ENCODE results near the gene MORF4L1.
"Not testable (repeated sequence)": the region's sequence is repeated elsewhere in the genome, so short reads cannot be mapped to it uniquely, and the experiment has no call there.

Gene MORF4L1, protein sequence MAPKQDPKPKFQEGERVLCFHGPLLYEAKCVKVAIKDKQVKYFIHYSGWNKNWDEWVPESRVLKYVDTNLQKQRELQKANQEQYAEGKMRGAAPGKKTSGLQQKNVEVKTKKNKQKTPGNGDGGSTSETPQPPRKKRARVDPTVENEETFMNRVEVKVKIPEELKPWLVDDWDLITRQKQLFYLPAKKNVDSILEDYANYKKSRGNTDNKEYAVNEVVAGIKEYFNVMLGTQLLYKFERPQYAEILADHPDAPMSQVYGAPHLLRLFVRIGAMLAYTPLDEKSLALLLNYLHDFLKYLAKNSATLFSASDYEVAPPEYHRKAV

DNA sequence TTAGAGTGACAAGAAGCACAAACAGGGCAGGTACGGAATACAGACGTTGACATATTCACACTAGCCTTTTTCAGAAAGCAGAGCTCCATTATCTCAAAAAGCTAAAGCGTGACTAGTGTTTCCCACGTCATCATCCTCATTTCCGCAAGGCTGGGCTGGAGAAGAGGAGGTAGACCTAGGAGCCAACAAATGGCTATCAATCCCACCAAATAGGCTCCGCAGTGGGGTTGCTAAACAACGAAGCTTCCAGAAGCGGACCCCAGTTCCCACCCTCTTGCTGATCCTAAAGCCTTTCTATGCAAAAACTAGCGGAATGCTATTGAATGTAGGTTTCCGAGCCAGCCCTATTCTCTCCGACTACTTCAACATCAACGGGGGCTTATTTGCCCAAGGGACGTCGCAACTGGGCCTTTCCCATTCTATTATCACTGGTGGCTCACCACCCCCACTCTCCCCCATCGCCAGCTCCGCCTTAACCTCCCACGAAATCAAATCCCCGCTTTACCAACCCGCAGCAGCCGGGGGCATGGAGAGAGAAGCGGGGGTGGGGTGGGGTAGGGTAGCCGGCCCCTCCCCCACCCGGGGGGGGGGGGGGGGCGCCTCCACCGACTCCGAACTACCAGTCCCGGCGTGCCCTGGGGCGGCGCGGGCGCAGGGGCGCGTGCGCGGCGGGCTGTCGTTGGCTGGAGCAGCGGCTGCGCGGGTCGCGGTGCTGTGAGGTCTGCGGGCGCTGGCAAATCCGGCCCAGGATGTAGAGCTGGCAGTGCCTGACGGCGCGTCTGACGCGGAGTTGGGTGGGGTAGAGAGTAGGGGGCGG, at the start of gene MORF4L1:
Gene MORF4L1, plus strand, starts transcription at position 736 of the 817 bp plus-strand sequence. CDS start 128 bp downstream, outside the sequence.
- peak; percentile 93 to 96 for DNase-seq (ENCODE audit: extremely low read depth in 1 of 2, low read depth in 1 of 2)

DNA sequence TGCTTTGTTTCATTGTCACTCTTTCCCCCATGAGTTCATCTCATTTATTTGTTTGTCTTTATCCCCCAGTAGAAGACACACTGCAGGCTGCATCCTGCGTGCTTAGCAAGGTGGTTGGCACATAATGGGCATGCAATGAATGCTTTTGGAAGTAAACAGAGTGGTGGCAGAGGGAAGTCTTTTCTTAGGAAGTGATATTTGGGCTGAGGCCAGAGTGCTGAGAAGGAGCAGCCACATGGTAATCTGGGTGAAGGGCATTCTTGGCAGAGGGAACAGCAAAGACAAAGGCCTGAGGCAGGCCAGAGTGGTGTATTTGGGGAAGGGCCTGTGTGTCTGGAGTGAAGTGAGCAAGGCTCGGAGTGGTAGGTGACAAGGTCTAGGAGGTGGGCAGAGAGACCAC, 43.8 kb upstream of the MORF4L1 start:
- DNase-seq (ENCODE audit: extremely low read depth in 1 of 2, low read depth in 1 of 2): no peak

DNA sequence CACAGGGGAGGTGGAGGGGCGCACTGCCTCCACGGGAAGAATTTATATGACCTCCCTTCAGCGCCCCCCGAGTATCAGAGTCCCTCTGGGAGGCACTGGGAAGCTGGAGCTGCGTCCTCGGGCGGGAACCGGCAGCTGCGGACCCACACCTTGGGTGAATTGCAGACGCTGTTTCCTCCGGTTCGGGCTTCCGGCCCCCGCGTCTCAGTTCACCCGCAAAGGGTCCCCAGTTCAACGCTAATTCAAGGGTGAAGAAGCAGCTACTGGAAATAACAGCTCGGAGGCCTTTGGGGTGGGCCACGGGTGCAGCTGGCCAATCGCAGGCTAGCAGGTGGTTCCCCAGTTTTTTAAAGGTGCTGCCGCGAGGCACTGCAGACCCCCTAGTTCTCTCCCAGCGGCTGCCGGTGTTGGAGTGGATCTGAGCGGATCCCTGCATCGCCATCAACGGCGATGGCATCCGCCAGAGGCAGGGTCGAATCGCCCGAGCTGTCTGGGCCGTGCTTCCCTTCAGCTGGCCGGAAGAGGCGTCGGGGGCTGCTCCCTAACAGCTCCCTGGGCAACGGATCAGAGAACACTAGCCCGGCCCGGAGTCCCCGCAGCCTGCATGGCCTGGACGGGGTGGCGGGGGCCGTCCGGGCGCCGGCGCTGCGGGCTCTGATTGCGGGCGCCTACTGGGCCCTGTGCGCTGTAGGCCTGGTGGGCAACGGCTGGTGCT, 42.0 kb upstream of the MORF4L1 start:
- DNase-seq (ENCODE audit: extremely low read depth in 1 of 2, low read depth in 1 of 2): no peak

DNA sequence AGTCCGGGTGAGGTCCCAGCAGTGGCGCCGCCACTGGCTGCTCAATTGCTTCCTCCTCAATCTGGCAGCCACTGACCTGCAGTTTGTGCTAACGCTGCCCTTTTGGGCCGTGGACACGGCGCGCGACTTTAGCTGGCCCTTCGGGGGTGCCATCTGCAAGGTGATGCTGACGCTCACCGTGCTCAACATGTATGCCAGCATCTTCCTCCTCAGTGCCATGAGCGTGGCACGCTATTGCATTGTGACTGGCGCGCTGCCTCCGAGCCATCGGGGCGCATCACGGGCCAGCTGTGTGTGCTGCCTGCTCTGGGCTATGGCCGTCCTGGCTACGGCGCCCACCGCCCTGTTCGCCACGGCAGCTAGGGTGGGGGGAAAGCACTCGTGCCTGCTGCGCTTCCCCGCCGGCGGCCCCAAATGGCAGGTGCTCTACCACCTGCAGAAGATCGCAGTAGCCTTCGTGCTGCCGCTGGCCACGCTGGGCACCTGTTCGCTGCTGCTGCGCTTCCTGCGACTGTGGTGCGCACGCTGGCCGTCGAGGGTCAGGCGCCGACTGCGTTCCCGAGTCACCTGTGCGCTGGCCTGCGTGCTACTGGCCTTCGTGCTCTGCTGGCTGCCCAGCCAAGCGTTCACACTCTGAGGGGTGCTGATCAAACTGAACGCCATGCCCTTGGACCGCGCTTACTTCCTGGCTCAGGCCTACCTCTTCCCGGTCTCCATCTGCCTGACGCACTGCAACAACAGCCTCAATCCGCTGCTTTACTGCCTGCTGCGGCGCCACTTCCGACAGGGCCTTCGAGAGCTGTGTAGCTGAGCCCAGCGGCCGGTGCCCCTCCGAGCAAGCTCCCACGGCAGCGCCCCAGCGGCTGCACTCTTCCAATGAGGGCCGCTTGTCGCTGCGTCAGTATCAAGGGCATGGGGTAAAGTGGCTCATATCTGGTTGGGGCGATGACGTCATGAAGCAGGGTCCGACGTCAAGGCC, 41.2 kb upstream of the MORF4L1 start:
- no peak for DNase-seq (ENCODE audit: extremely low read depth in 1 of 2, low read depth in 1 of 2)

DNA sequence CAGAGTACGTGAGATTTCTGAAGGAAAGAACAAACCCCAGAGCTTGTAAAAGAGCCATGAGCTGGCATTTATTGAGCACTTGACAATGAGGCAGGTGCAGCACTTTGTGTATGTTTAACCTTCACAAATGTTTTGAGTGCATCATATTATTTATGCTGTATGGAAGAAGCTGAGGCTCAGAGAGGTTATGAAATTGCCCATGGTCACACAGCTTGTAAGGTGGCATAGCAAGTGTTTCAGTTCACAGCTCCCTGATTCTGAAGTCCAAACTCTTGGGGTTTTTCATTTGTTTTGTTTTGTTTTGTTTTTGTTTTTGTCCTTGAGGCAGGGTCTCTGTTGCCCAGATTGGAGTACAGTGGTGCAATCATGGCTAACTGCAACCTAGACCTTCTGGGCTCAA, 36.4 kb upstream of the MORF4L1 start:
- DNase-seq (ENCODE audit: extremely low read depth in 1 of 2, low read depth in 1 of 2): no peak

DNA sequence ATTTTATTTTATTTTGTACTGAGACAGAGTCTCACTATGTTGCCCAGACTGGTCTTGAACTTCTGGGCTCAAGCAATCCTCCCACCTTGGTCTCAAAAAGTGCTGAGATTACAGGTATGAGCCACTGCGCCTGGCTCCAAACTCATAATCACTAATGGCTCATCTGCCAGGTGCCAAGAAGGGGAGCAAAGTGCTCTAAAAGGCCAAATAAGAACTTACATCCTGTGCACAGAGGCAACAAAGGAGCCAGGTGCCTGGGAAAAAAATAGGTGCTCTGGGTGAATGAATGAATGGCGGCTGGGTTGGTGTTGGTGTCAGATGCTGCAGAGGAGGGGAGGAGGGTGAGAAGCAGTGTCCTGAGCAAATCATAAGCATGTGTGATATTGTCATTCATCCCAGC, 35.6 kb upstream of the MORF4L1 start:
- no peak for DNase-seq (ENCODE audit: extremely low read depth in 1 of 2, low read depth in 1 of 2)

DNA sequence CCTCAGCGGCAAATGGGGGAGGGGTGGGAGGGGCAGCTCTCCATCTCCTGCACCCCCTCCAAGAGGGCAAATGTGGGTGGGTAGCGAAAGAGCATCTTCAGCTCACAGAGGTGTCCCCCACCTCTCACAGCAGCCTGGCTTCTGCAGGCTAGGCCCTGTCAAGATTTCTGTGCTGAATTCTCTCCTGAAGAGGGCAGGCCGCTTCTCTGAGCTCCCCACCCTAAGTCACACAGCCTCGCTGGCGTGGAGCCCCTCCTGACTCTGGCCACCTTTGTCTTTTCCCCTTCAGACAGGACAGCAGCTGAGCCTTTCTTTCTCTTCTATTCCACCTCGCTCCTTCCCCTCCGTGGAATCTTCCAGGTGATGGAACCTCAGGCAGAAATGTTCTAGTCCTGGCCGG, 35.1 kb upstream of the MORF4L1 start:
- DNase-seq (ENCODE audit: extremely low read depth in 1 of 2, low read depth in 1 of 2): no peak

DNA sequence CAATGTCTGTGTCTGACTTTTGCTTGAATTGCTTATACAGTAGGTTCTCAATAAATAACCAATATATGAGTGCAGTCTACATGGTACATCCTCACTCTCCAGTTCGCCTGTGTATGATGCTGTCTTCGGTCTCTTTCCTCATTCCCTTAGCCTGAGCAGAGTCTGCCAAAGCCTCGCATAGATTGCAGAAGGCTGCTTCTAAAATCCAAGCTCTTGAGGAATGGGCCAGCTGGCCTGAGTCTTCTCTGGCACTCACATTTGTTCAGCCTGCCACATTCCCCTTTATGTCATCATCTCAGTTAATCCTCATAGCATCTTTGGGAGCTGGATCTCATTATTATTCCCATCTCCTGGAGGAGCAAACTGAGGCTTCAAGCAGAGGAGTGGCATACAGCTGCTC, 34.2 kb upstream of the MORF4L1 start:
- no peak for DNase-seq (ENCODE audit: extremely low read depth in 1 of 2, low read depth in 1 of 2)

DNA sequence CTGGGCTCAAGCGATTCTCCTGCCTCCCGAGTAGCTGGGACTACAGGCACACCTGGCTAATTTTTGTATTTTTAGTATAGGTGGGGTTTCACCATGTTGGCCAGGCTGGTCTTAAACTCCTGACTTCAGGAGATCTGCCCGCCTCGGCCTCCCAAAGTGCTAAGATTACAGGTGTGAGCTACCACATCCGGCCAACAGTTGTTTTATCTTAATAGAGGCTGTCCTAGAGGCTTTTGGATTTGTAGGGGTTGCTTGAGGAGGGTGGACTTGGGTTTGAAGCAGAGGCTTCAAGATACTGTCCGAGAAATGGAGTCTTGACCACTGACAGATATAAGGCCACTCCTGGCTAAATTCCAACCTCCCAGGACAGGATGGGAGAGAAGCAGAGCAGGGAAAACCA, 33.5 kb upstream of the MORF4L1 start:
- DNase-seq (ENCODE audit: extremely low read depth in 1 of 2, low read depth in 1 of 2): not testable (repeated sequence)

DNA sequence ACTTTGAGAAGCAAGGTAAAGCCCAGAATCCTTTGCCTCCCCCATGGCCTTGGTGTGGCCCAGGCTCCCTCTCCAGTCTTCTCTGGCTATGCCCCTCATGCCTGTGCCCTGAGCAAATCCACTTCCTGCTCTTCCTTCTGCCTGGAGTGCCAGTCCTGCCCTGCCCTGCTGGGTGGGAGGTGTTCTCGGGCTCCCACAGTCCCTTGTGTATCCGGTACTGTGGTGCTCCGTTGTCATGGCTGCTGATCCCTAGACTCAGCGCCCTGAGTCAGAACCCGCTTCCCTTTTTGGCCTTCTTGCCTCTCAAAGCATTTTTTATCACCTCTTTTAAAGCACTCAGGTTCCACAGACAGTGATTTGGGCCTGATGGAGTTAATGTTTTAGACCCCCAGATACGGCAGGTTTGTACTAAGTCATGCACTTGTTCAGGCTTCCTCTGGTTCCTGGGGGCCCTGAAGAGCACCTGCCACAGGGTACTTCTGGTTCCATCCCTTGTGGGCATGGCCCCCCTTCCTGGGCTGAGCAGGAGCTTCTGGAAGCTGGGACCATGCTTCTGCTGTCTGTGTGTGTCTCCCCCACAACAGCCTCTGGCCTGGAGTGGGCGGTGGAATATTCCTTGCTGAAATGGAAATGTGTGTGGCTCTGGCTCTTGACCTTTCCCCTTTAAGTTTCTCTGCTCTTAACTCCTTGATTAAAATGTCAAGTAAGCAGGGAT, 31.9 kb upstream of the MORF4L1 start:
- DNase-seq (ENCODE audit: extremely low read depth in 1 of 2, low read depth in 1 of 2): no peak

DNA sequence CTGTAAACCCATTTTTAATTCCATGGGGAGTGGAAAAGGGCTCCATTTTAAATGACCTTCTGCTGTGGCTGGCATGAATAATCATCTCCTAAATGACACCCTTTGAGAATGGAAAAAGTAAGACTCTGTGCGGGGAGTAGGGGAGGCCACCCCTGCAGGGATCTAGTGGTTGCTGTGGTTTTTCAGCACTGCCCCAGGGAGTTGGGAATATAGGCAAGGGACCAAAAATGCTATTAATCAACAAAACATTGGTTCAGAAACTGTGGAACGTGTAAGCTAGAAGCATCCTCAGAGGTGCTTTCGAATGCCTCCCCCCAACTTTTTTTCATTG, 31.3 kb upstream of the MORF4L1 start:
- DNase-seq (ENCODE audit: extremely low read depth in 1 of 2, low read depth in 1 of 2): no peak

DNA sequence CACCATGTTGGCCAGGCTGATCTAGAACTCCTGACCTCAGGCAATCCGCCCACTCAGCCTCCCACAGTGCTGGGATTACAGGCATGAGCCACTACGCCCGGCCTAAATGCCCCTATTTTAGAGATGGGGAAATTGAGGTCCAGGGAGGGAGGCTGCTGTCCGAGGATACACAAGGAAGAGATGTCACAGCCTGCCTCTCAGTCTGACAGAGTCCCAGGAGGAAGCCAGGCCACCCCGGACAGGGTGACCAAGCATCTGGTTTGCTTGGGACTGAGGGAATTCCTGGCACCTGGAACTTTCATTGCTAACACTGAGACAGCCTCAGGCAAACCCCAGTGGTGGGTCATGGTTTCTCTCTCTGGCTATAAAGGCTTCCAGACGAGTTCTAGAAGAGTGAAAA, 30.8 kb upstream of the MORF4L1 start:
- no peak for DNase-seq (ENCODE audit: extremely low read depth in 1 of 2, low read depth in 1 of 2)

DNA sequence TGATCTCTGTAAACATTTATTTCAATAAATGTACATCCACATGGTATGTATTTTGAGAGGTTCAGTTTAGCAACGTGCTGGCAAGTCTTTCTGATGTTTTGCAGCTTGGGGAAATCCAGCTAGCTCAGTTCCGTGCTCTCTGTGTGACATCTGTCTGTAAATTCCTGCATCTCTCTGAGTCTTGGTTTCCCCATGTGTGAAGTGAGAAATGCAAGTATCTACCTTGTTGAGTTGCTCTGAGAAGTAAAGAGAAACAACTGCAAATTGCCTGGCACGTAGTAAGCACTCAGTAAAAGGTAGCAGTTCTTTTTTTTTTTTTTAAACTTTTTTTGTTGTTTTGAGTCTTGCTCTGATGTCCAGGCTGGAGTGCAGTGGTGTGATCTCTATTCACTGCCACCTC, 30.2 kb upstream of the MORF4L1 start:
- DNase-seq (ENCODE audit: extremely low read depth in 1 of 2, low read depth in 1 of 2): no peak

DNA sequence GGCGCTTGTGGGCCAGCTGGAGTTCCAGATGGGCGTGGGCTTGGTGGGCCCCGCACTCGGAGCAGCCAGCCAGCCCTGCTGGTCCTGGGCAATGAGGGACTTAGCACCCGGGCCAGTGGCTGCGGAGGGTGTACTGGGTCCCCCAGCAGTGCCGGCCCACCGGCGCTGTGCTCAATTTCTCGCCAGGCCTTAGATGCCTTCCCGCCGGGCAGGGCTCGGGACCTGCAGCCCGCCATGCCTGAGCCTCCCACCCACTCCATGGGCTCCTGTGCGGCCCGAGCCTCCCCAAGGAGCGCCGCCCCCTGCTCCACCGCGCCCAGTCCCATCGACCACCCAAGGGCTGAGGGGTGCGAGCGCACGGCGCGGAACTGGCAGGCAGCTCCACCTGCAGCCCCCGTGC, 25.8 kb upstream of the MORF4L1 start:
- not testable (repeated sequence) for DNase-seq (ENCODE audit: extremely low read depth in 1 of 2, low read depth in 1 of 2)

DNA sequence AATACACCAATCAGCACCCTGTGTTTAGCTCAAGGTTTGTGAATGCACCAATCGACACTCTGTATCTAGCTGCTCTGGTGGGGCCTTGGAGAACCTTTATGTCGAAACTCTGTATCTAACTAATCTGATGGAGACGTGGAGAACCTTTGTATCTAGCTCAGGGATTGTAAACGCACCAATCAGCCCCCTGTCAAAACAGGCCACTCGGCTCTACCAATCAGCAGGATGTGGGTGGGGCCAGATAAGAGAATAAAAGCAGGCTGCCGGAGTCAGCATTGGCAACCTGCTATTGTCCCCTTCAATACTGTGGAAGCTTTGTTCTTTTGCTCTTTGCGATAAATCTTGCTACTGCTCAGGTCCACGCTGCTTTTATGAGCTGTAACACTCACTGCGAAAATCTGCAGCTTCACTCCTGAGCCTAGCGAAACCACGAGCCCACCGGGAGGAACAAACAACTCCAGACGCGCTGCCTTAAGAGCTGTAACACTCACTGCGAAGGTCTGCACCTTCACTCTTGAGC, 25.2 kb upstream of the MORF4L1 start:
- DNase-seq (ENCODE audit: extremely low read depth in 1 of 2, low read depth in 1 of 2): not testable (repeated sequence)

DNA sequence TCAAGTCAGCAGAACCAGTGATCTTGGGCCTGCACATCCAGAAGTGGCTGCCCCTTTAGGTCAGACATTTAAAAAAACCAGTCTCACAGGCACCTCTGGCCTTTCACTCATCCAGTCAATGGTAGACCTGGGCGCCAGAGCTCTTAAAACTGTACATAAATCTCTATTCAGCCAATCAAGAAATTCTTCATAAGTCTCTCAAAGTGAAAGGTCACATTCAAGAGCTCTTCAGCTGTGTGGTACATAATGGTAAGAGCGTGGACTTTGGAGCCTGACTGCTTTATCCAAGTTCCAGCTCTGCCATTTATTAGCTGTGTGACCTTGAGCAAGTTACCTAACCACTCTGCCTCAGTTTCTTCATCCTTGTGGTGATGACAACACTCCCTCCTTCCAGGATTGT, 22.3 kb upstream of the MORF4L1 start:
- DNase-seq (ENCODE audit: extremely low read depth in 1 of 2, low read depth in 1 of 2): no peak

DNA sequence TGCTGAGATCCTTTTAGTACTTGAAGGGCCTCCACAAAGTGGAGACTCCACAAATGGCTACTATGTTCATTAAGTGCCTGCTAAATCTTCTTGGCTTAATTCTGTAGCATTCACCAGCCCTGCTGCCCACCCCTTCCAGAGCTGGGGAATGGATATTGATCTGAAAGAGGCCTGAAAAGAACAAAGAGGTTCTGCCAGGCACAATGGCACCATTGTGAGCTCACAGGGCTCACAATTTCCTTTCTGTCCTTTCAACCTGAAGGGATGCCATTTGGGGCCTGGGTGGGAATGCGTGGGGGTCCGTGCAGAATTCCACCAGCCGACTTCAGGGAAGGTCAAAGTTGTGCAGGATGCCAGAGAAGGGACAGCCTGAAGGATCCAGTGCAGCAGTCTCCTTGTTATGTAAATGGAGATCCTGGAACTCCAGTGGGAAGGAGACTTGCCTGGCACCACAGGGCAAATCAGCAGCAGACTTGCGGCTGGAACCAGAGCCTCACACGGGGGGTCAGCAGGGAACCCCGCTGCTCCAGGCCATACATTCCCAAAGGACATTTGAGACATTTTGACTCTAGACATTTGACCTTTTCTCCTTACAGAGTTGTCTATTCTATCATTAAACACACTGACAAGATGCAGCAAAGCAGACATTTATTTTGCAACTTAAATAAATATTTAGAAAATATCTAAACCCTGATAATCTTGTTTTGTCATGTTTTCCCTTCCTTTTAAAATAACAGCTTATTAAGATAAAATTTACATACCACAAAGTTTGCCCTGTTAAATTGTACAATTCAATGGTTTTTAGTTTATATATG, 21.5 kb upstream of the MORF4L1 start:
- DNase-seq (ENCODE audit: extremely low read depth in 1 of 2, low read depth in 1 of 2): no peak

DNA sequence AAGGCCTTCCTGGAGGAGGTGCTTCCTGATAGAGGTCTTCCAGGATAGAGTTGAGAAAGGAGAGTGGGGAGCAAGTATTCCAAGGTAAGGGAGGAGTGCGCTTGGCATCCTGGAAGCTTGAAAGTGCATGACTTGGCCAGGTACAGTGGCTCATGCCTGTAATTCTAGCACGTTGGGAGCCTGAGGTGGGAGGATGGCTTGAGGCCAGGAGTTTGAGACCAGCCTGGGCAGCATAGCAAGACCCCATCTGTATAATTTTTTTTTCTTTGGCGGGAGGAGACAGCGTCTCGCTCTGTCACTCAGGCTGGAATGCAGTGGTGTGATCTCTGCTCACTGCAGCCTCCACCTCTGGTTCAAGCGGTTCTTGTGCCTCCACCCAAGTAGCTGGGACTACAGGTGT, 19.2 kb upstream of the MORF4L1 start:
- no peak for DNase-seq (ENCODE audit: extremely low read depth in 1 of 2, low read depth in 1 of 2)

DNA sequence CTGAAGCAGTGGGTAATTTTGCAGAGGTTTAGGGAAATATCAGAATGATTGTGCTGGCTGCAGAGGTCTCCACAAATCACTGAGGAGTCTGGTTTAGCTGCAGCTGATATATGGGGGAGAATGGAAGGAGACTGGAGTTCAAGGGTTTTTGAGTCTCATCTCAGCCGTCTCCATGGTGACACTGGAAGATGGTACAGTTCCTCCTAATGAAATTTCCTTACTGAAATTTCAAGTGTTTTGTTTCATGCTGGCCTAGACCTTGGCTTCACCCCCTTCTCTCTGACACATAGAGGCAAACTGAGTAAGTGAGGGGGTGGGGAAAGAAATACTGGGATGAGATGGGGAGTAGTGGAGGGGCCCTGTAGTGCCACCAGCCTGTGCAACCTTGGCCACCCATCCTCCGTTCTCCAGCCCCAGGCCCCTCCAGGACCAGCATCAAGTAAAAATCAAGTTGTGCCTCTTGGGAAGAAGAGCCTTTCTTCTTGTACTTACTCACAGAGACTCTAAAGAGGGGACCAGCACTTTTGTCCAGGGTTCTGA, 17.8 kb upstream of the MORF4L1 start:
- DNase-seq (ENCODE audit: extremely low read depth in 1 of 2, low read depth in 1 of 2): no peak

Data from stimulated activated CD8-positive, alpha-beta memory T cell treated with anti-CD3 and anti-CD28 coated beads, Interleukin-7, amount 100 ng/mL, for 48 hours (primary cell).